ENCODE measurements around the gene ZNF284. TPM values are rescaled to one million over a fixed set of nuclear protein-coding genes. Genes with fewer than 3 reads are reported as not detected.
A peak's percentile ranks its signal among the peaks of the same experiment; 100 is the strongest.

ZNF284 gene
- 1 to 10 TPM; 1.7 to 1.9 TPM for total RNA-seq

DNA sequence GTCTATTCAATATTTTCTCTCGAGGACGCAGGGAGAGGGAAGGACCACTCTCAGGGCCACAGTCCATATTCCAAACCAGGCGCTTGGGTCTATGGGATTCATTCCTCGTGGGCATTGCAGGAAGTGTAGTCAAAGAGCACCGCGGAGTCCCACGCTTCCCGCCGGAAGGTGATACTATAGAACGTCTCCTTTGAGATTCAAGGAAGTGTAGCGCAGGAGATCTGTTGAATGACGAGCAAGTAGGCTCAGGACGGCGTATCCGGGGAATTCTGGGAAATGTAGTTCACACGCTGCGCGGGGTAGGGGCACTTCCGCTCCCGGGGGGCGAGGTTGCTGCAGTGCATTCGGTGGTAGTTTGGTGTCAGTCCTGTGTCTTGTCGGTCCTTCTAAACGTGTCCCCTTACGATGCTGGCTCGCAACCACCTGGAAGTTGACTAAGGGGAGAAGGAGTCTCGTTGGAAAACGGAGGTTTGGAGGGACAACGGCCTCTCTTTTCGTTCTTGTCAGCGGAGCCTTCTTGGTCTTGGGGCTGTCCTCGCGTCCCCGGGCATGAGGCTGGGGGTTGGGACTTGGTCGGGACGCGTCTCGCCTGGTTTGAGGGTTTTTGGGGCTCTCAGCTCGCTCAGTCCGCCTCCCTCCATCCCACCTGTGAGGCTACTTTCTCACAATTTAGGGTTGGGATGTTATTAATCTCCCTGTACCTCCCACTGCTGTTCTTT, at the start of gene ZNF284:
Gene ZNF284, plus strand, starts transcription at position 336 of the 719 bp plus-strand sequence. CDS start 4,231 bp downstream, outside the sequence.
- intact Hi-C loops (cut with micrococcal nuclease), result no loop called here
- Mint-ChIP-seq H3K27me3 (no peaks in the 10 kb centered on the region), H3K4me3 (peak within 1 kb of the TSS; percentile 82), H3K9me3 (peaks cover 30% of the 10 kb centered on the region), H3K4me1 (ENCODE audit: low read depth) (peaks cover 25% of the 10 kb centered on the region), H3K27ac (peak within 1 kb of the TSS; percentile 83), H3K36me3 (ENCODE audit: low read depth) (peaks cover 30% of the 10 kb centered on the region)
- ChIA-PET CTCF (interaction anchor here (1.4 kb wide), 1 partner anchor 19 kb away, joined by 3 read pairs; no protein-coding TSS in a partner anchor), POLR2A (interaction anchor here (1.4 kb wide), 1 partner anchor 9 kb away, joined by 6 read pairs; no protein-coding TSS in a partner anchor)
- TF ChIP-seq, protein P1, sequence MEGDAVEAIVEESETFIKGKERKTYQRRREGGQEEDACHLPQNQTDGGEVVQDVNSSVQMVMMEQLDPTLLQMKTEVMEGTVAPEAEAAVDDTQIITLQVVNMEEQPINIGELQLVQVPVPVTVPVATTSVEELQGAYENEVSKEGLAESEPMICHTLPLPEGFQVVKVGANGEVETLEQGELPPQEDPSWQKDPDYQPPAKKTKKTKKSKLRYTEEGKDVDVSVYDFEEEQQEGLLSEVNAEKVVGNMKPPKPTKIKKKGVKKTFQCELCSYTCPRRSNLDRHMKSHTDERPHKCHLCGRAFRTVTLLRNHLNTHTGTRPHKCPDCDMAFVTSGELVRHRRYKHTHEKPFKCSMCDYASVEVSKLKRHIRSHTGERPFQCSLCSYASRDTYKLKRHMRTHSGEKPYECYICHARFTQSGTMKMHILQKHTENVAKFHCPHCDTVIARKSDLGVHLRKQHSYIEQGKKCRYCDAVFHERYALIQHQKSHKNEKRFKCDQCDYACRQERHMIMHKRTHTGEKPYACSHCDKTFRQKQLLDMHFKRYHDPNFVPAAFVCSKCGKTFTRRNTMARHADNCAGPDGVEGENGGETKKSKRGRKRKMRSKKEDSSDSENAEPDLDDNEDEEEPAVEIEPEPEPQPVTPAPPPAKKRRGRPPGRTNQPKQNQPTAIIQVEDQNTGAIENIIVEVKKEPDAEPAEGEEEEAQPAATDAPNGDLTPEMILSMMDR (IDR thresholded peaks at IDR 0.05), result no peak
- ATAC-seq, result peak; percentile 98
- peak; percentile 88 for DNase-seq

DNA sequence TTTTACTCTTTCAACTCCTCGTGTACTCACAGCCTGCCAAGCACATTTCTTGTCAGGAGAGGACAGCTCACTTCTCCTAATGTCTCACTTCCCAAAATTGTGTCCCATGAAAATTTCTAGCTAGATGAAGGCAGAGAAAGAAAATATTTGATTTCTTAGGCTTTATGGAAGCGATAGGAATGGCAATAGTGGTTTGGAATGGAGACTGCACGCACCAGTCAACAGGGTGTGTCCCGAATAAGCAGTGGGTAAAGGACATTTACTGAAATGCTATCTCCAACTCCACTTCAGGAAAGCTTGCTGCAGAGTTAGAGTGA, 47.1 kb upstream of the ZNF284 start:
- peaks cover 18% of the 10 kb centered on the region for H3K4me1 Mint-ChIP-seq (ENCODE audit: low read depth)
- DNase-seq, result peak; percentile 2
- CTCF ChIA-PET, result no interaction called here

DNA sequence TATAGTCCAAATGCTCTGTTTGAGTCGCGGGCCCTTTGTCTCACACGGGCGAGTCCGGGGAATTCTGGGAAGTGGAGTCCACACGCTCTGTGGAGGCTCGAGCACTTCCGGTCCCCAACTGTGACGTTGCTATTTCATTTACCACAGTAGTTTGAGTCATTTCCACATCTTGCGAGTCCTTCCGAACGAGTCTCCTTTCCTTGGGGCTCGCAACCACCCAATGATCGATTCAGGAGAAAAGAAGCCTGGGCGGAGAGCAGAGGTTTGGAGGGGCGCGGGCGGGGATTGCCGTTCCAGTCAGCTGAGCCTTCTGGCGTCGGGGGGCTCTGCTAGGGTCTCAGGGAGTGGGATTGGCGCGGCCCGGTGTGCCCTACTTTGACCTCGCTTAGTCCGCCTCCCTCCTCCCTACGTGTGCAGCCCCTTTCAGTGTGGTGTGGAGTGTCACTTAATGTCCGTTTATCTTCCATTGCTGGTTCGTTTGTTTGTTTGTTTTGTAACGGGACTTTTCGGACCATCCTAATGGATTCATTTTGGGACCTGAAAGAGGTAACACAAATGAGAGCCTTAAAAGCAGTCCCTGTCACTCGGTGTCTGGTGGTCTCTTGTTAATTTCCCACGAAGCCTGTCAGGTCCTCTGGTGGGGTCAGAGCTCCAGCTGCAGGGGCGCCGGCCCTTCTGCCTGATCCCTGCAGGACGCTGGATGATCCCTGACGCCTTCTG, 46.6 kb upstream of the ZNF284 start, which contains the start of gene ZNF222:
Gene ZNF222, plus strand, starts transcription at position 163 of the 720 bp plus-strand sequence. Its CDS starts 58 bp downstream, at position 221.
- peaks cover 18% of the 10 kb centered on the region for H3K4me1 Mint-ChIP-seq (ENCODE audit: low read depth)
- H3K27me3 Mint-ChIP-seq, result peaks cover 2% of the 10 kb centered on the region
- H3K9me3 Mint-ChIP-seq, result peaks cover 34% of the 10 kb centered on the region
- ChIA-PET POLR2A (interaction anchor here (1.1 kb wide), 1 partner anchor 70 kb away, joined by 3 read pairs; no protein-coding TSS in a partner anchor), CTCF (no interaction called here)
- intact Hi-C loops (cut with micrococcal nuclease), result no loop called here
- peaks cover 50% of the 10 kb centered on the region for H3K36me3 Mint-ChIP-seq (ENCODE audit: low read depth)
- H3K4me3 Mint-ChIP-seq, result peak within 1 kb of the TSS; percentile 89
- TF ChIP-seq, protein P1 (IDR thresholded peaks at IDR 0.05), result no peak
- peak; percentile 93 for DNase-seq
- ATAC-seq, result peak; percentile 99
- peak within 1 kb of the TSS; percentile 87 for H3K27ac Mint-ChIP-seq

More for the DNA sequence above, 47.1 kb upstream of the ZNF284 start:
- ATAC-seq, result no peak
- TF ChIP-seq, protein P1 (IDR thresholded peaks at IDR 0.05), result no peak
- peaks cover 2% of the 10 kb centered on the region for H3K27me3 Mint-ChIP-seq
- peaks cover 45% of the 10 kb centered on the region for H3K36me3 Mint-ChIP-seq (ENCODE audit: low read depth)
- POLR2A ChIA-PET, result interaction anchor here (0.7 kb wide), 1 partner anchor 47 kb away, joined by 3 read pairs; no protein-coding TSS in a partner anchor
- peak overlapping the region; percentile 87 for H3K27ac Mint-ChIP-seq
- intact Hi-C loops (cut with micrococcal nuclease), result no loop called here
- peaks cover 36% of the 10 kb centered on the region for H3K9me3 Mint-ChIP-seq
- peak overlapping the region; percentile 89 for H3K4me3 Mint-ChIP-seq

DNA sequence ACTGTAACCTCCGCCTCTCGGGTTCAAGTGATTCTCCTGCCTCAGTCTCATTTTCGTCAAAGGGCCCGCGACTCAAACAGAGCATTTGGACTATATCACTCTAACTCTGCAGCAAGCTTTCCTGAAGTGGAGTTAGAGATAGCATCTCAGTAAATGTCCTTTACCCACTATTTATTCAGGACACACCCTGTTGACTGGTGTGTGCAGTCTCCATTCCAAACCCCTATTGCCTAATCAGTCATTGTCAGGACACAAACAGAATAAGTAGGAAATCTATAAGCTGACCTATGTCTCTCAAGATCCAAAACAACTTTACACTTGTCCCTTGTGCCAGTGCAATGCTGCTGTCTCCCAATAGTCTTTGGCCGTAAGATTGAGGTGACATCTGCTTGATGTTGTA, 45.3 kb upstream of the ZNF284 start:
- Mint-ChIP-seq H3K4me1 (ENCODE audit: low read depth) (peaks cover 18% of the 10 kb centered on the region), H3K4me3 (no peak overlapping the region), H3K27me3 (no peaks in the 10 kb centered on the region), H3K9me3 (peaks cover 41% of the 10 kb centered on the region), H3K36me3 (ENCODE audit: low read depth) (peaks cover 62% of the 10 kb centered on the region), H3K27ac (no peak overlapping the region)
- CTCF ChIA-PET, result no interaction called here
- DNase-seq (no peak), ATAC-seq (no peak)
- TF ChIP-seq, protein P1 (IDR thresholded peaks at IDR 0.05), result no peak
- POLR2A ChIA-PET, result no interaction called here
- intact Hi-C loops (cut with micrococcal nuclease), result no loop called here
